Stomach (tissue), 9 donors: ENCODE data around the gene ZNFX1. TPM values are rescaled to one million over a fixed set of nuclear protein-coding genes. Genes with fewer than 3 reads are reported as not detected.

Experiments used
- DNase-seq, 2 donors: peaks; one replicate each; pipeline versions ENCODE4 v3.0.0 to v3.0.0-alpha.2; 2013 to 2019
- H3K27ac ChIP-seq, 5 donors: fragments of 200-600 bp in 4 of 5; sonication (generic) in 4 of 5; one replicate each; pipeline ENCODE4 v1.5.1; 2013 to 2019; ENCODE audit warnings: mild to moderate bottlenecking in 1 of 5, moderate library complexity in 1 of 5
- H3K27me3 ChIP-seq, 3 donors: fragments of 200-600 bp; sonication (generic); one replicate each; pipeline ENCODE4 v1.5.1; 2017 to 2019; ENCODE audit warnings: mixed run types in 1 of 3
- H3K36me3 ChIP-seq, 4 donors: fragments of 200-600 bp; sonication (generic); 1 replicate in 3 of 4; 2 replicates in 1 of 4; pipeline ENCODE4 v1.5.1; 2016 to 2019
- H3K4me1 ChIP-seq, 4 donors: fragments of 200-600 bp; sonication (generic); one replicate each; pipeline ENCODE4 v1.5.1; 2016 to 2019
- H3K4me3 ChIP-seq, 4 donors: fragments of 200-600 bp; sonication (generic) in 3 of 4; one replicate each; pipeline ENCODE4 v1.5.1; 2016 to 2019; ENCODE audit warnings: mild to moderate bottlenecking in 1 of 4
- H3K9me3 ChIP-seq, 4 donors: fragments of 200-600 bp; sonication (generic); one replicate each; pipeline ENCODE4 v1.5.1; 2016 to 2019
- EP300 ChIP-seq: sonication (generic); formaldehyde crosslinking; IDR thresholded peaks from one replicate; pipeline ENCODE4 v1.6.1; 2017; ENCODE audit warnings: antibody characterized with exemption
- POLR2A ChIP-seq, 4 donors: fragments of 450-650 bp; IDR thresholded peaks; one replicate each; pipeline ENCODE4 v1.6.1; 2016; ENCODE audit warnings: antibody characterized with exemption in 4 of 4, control low read depth in 2 of 4, mild to moderate bottlenecking in 1 of 4, moderate library complexity in 1 of 4
- POLR2AphosphoS5 ChIP-seq, 3 donors: sonication (generic); formaldehyde crosslinking; IDR thresholded peaks; one replicate each; pipeline ENCODE4 v1.6.1; 2016; ENCODE audit warnings: antibody characterized with exemption in 3 of 3
- WGBS, 5 donors: extraction: QIAGEN DNeasy Blood & Tissue Kit in 3 of 5; methylation state at CpG; one replicate each; pipeline versions ENCODE4 v1.1.5 to v1.1.7; 2013 to 2018; 5-methylcytosine and 5-hydroxymethylcytosine counted together
- intact Hi-C: fragments of 100-400 bp; cut with DNase I; formaldehyde crosslinking; loops from one replicate; pipeline ENCODE4 v1.15.1; 2023; ENCODE audit warnings: low total_unique reads
- polyA plus RNA-seq, 3 donors: library from polyadenylated mRNA; stranded (reverse); fragments of 200-250 nt; gene quantifications; one replicate each; pipeline ENCODE4 v1.2.3, GENCODE V29; 2013
- total RNA-seq, 5 donors: library from RNA; depleted of rRNA; stranded (reverse); fragments of >200 nt; gene quantifications; one replicate each; pipeline versions ENCODE4 v1.1.0 to v1.2.3, GENCODE V29; 2014 to 2016
- TF ChIP-seq, protein P1 (sequence below), 7 experiments: fragments of 450-650 bp in 4 of 7; fragments of 200-600 bp in 3 of 7; sonication (generic) in 3 of 7; IDR thresholded peaks; one replicate each; pipeline ENCODE4 v1.5.1; 2016 to 2019; ENCODE audit warnings: antibody characterized with exemption in 7 of 7, control low read depth in 2 of 7, mild to moderate bottlenecking in 1 of 7
- donor health status: healthy with polysubstance abuse.
- donor health status: Bipolar disorder and iron deficiency.
- donor health status: healthy.

Gene ZNFX1
- total and polyA plus RNA-seq, 8 donors: 5.2 to 29.6 (median 15.9) TPM

DNA sequence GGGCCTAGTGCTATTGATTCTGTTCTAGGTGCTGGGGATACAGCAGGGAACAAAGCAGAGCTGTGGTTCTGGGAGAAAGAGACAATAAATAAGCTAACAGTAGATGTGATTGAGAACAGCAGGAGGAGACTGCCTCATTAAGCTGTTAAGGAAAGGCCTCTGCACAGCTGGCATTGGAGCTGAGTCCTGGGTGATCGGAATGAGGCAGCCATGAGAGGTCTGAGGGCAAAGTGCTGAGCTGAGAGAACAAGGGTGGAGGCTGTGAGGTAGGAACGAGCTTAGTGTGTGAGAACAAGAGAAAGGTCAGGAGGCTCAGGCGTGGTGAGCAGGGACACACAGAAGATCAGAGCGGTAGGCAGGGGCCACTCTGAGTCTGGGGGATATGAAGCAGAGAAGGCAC is 40.3 kb downstream of the ZNFX1 start:
- 78 to 85% (median 83%) methylated on average over 4 of the region's 4 CpGs for WGBS, 5 donors
- no peaks in the 10 kb centered on the region for H3K27me3 ChIP-seq
- intact Hi-C loops: no loop called here
- DNase-seq: no peak
- peaks cover 87 to 100% (median 99%) of the 10 kb centered on the region in 4 donors for H3K36me3 ChIP-seq
- TF ChIP-seq EP300 (no peak), POLR2A (IDR thresholded peaks at IDR 0.05) (no peak), POLR2AphosphoS5 (IDR thresholded peaks at IDR 0.05) (no peak)
- TF ChIP-seq, protein P1, sequence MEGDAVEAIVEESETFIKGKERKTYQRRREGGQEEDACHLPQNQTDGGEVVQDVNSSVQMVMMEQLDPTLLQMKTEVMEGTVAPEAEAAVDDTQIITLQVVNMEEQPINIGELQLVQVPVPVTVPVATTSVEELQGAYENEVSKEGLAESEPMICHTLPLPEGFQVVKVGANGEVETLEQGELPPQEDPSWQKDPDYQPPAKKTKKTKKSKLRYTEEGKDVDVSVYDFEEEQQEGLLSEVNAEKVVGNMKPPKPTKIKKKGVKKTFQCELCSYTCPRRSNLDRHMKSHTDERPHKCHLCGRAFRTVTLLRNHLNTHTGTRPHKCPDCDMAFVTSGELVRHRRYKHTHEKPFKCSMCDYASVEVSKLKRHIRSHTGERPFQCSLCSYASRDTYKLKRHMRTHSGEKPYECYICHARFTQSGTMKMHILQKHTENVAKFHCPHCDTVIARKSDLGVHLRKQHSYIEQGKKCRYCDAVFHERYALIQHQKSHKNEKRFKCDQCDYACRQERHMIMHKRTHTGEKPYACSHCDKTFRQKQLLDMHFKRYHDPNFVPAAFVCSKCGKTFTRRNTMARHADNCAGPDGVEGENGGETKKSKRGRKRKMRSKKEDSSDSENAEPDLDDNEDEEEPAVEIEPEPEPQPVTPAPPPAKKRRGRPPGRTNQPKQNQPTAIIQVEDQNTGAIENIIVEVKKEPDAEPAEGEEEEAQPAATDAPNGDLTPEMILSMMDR (IDR thresholded peaks at IDR 0.05): no peak
- H3K4me1 ChIP-seq: no peaks in the 10 kb centered on the region
- H3K9me3 ChIP-seq: no peaks in the 10 kb centered on the region
- no peak overlapping the region for H3K27ac ChIP-seq
- H3K4me3 ChIP-seq: no peak overlapping the region

DNA sequence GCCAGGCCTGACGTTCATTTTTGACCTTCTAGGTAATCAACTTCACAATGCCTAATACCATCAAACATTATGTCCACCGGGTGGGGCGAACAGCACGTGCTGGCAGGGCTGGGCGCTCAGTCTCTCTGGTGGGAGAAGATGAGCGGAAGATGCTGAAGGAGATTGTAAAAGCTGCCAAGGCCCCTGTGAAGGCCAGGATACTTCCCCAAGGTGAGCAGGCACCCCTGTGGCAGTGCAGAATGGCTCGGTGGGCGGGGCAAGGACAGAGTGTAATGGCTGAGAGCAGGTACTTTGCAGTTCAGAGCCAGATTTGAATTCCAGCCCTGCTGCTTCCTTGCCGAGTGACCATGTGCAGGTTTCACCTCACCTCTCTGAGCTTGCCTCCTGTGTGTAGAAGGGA is 41.6 kb downstream of the ZNFX1 start:
- TF ChIP-seq POLR2A (IDR thresholded peaks at IDR 0.05) (no peak), POLR2AphosphoS5 (IDR thresholded peaks at IDR 0.05) (no peak), EP300 (no peak)
- TF ChIP-seq, protein P1 (IDR thresholded peaks at IDR 0.05): no peak
- H3K36me3 ChIP-seq: peaks cover 85 to 99% (median 99%) of the 10 kb centered on the region in 4 donors
- no peak overlapping the region for H3K27ac ChIP-seq
- no peak for DNase-seq
- 84 to 91% (median 85%) methylated on average over 9 of the region's 9 CpGs for WGBS, 5 donors
- no peaks in the 10 kb centered on the region for H3K27me3 ChIP-seq
- H3K9me3 ChIP-seq: no peaks in the 10 kb centered on the region
- H3K4me3 ChIP-seq: no peak overlapping the region
- intact Hi-C loops: no loop called here
- no peaks in the 10 kb centered on the region for H3K4me1 ChIP-seq

DNA sequence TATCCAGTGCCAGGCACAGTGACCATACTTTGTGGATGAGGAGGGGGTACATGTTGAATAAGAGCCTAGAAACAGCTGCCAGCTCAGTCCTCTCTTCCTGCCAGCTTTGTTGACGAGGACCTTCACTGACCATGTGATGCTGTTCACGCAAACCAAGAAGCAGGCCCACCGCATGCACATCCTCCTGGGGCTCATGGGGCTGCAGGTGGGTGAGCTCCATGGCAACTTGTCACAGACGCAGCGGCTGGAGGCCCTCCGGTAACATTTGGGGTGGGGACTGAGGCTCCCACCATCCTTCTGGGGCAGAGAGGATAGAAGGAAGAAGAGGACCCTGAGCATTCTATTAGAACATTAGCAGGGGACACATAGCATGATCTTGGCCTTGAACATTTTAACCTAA is 43.0 kb downstream of the ZNFX1 start:
- TF ChIP-seq EP300: no peak
- no peak for TF ChIP-seq POLR2AphosphoS5 (IDR thresholded peaks at IDR 0.05)
- TF ChIP-seq POLR2A (IDR thresholded peaks at IDR 0.05): no peak
- TF ChIP-seq, protein P1 (IDR thresholded peaks at IDR 0.05): no peak
- WGBS, 5 donors: 92 to 100% (median 97%) methylated on average over 6 of the region's 6 CpGs
- Histone ChIP-seq H3K9me3 (no peaks in the 10 kb centered on the region), H3K36me3 (peaks cover 85 to 99% (median 99%) of the 10 kb centered on the region in 4 donors), H3K27me3 (no peaks in the 10 kb centered on the region), H3K4me3 (no peak overlapping the region), H3K4me1 (no peaks in the 10 kb centered on the region), H3K27ac (no peak overlapping the region)
- DNase-seq: no peak
- intact Hi-C loops: no loop called here

DNA sequence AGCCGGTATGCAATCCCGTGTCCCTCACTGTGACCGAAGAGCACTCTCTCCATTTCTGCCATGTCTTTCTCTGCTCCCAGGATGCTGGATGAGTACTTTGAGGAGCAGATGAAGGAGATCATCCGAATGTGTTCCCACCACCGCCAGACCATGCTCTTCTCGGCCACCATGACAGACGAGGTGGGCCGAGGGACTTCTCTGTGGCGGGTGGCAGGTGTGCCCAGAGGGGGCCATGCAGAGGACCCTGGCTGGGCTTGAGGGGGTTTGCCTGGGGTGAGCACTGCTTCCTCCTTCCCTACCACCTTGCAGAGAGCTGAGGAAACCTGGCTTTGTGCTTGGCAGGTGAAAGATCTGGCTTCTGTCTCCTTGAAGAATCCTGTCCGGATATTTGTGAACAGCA is 44.6 kb downstream of the ZNFX1 start:
- intact Hi-C loops: no loop called here
- Histone ChIP-seq H3K4me3 (no peak overlapping the region), H3K36me3 (peaks cover 79 to 99% (median 99%) of the 10 kb centered on the region in 4 donors), H3K4me1 (no peaks in the 10 kb centered on the region), H3K9me3 (no peaks in the 10 kb centered on the region), H3K27ac (no peak overlapping the region), H3K27me3 (no peaks in the 10 kb centered on the region)
- no peak for DNase-seq
- TF ChIP-seq POLR2AphosphoS5 (IDR thresholded peaks at IDR 0.05) (no peak), EP300 (no peak), POLR2A (IDR thresholded peaks at IDR 0.05) (no peak)
- TF ChIP-seq, protein P1 (IDR thresholded peaks at IDR 0.05): no peak
- 92 to 95% (median 94%) methylated on average over 6 to 10 of the region's 10 CpGs for WGBS, 5 donors
